Activated CD8-positive, alpha-beta T cell treated with anti-CD3 and anti-CD28 coated beads for 36 hours (primary cell): ENCODE measurements around the gene IQSEC2. TPM values are rescaled to one million over a fixed set of nuclear protein-coding genes. Genes with fewer than 3 reads are reported as not detected.

Source experiments
- ATAC-seq: fragments of 200-7000 bp; cut with Tn5 transposase; one replicate; pipeline ENCODE4 v1.10.0; 2021; ENCODE audit warnings: mild to moderate bottlenecking, moderate library complexity
- CTCF ChIA-PET: fragments of 350-600 bp; sonication (Branson Sonifier 250); formaldehyde crosslinking; loops from one replicate; lab custom pipeline; 2021; ENCODE audit warnings: antibody characterized with exemption; lab: Charles Lee
- POLR2A ChIA-PET: fragments of 350-600 bp; sonication (Branson Sonifier 250); formaldehyde crosslinking; loops from one replicate; lab custom pipeline; 2021; ENCODE audit warnings: antibody characterized with exemption; lab: Charles Lee
- DNase-seq: peaks from one replicate; pipeline ENCODE4 v3.0.0-alpha.2; 2020
- H3K27ac Mint-ChIP-seq: one replicate; pipeline ENCODE4 v1.8.0; 2021; ENCODE audit warnings: mild to moderate bottlenecking, mixed read lengths
- H3K27me3 Mint-ChIP-seq: one replicate; pipeline ENCODE4 v1.8.0; 2021; ENCODE audit warnings: mixed read lengths
- H3K36me3 Mint-ChIP-seq: one replicate; pipeline ENCODE4 v1.8.0; 2021; ENCODE audit warnings: low read depth, mixed read lengths
- H3K4me1 Mint-ChIP-seq: one replicate; pipeline ENCODE4 v1.8.0; 2021; ENCODE audit warnings: low read depth, mixed read lengths
- H3K4me3 Mint-ChIP-seq: one replicate; pipeline ENCODE4 v1.8.0; 2021; ENCODE audit warnings: mild to moderate bottlenecking, moderate library complexity, mixed read lengths
- H3K9me3 Mint-ChIP-seq: one replicate; pipeline ENCODE4 v1.8.0; 2021; ENCODE audit warnings: mixed read lengths
- CTCF ChIP-seq: fragments of 200-600 bp; IDR thresholded peaks from one replicate; pipeline ENCODE4 v1.8.0; 2022; ENCODE audit warnings: antibody characterized with exemption, mild to moderate bottlenecking
- intact Hi-C: fragments of 100-400 bp; cut with micrococcal nuclease; formaldehyde crosslinking; loops from one replicate; pipeline ENCODE4 v1.10.0; 2022
- total RNA-seq, 2 experiments: library from RNA; stranded (reverse); gene quantifications; one replicate each; pipeline ENCODE4 v1.2.3, GENCODE V29; 2021

IQSEC2 gene
- total RNA-seq, 2 experiments from 2014 or later, result 0.05 to 0.07 TPM

DNA sequence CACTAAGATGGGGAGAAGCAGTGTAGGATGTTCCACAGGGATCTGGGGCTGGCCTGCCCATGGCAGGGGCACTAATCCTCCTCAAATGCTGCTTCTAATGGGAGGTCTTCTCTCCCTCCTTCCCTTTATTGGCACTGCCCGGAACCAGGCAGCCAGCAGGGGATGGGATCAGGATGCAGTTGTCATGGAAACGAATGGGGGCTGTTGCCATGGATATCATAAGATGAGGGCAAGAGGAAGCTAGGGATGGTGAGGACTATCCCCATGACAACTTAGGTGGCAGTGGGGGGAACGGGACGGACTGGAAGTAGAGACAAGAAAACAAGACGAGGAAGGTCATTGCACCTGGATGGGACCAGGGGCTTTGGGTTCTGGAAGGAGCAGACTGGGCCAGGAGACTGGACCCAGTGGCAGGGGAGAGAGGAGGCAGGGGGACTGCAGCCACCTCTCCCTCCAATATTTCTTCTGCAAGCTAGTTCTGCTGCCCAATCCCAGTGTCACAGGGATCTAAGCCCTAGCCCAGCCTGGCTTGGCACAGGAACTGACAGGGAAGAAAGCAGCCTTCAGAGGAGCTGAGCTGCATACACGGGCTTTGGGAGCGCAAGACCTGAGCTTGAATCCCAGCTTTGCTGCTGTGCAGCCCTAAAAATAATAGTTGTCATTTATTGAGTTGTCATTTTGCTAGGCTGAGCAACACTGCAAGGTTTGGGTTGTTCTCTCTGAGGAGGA, 19.0 kb downstream of the IQSEC2 start:
- no peak overlapping the region for H3K27ac Mint-ChIP-seq

DNA sequence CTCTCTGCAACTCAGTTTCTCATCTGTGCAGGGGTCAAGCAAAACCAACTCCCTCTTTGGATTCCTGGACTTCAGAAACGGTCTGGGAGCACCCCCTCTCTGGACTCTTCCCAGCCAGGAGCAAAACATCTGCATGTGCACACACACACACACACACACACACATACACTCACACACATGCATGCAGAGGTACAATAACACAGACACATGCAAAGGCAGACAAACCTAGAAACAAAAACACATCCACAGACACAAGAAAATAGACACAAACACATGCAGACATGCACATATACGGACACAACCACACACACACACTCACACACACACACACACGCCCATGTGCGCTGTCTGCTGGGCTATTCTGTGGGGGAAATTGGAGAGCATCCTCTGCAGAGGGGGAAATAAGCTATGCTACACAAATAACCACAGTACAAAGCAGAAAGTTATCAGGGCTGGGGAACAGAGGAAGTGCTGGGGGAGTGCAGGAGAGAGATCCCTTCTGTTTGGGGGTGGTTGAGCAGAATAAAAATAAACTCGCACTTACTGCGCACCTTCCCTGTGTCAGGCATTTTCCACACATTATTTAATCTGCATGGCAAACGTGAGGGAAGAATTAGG, 19.9 kb downstream of the IQSEC2 start:
- DNase-seq (peak; percentile 28), ATAC-seq (no peak)
- TF ChIP-seq CTCF, result no peak
- no peak overlapping the region for H3K4me3 Mint-ChIP-seq
- POLR2A ChIA-PET, result no interaction called here
- CTCF ChIA-PET, result no interaction called here
- no peaks in the 10 kb centered on the region for H3K9me3 Mint-ChIP-seq
- no peaks in the 10 kb centered on the region for H3K36me3 Mint-ChIP-seq
- no peaks in the 10 kb centered on the region for H3K27me3 Mint-ChIP-seq
- no peak overlapping the region for H3K27ac Mint-ChIP-seq
- intact Hi-C loops, result no loop called here
- H3K4me1 Mint-ChIP-seq, result peaks cover 33% of the 10 kb centered on the region

More for the DNA sequence above, 19.0 kb downstream of the IQSEC2 start:
- no peaks in the 10 kb centered on the region for H3K36me3 Mint-ChIP-seq
- CTCF ChIA-PET, result interaction anchor here (1.0 to 1.8 kb wide), 3 partner anchors 21 to 184 kb away, joined by 3 to 9 read pairs (median 4); no protein-coding TSS in a partner anchor
- no peaks in the 10 kb centered on the region for H3K27me3 Mint-ChIP-seq
- intact Hi-C loops, result no loop called here
- no peak for TF ChIP-seq CTCF
- H3K4me3 Mint-ChIP-seq, result no peak overlapping the region
- no peak for DNase-seq
- POLR2A ChIA-PET, result no interaction called here
- ATAC-seq, result no peak
- peaks cover 33% of the 10 kb centered on the region for H3K4me1 Mint-ChIP-seq
- H3K9me3 Mint-ChIP-seq, result no peaks in the 10 kb centered on the region

GRCh38 chrX:53260836-53261235, 20.5 kb downstream of the IQSEC2 start:
- POLR2A ChIA-PET, result no interaction called here
- TF ChIP-seq CTCF, result no peak
- H3K27ac Mint-ChIP-seq, result no peak overlapping the region

DNA sequence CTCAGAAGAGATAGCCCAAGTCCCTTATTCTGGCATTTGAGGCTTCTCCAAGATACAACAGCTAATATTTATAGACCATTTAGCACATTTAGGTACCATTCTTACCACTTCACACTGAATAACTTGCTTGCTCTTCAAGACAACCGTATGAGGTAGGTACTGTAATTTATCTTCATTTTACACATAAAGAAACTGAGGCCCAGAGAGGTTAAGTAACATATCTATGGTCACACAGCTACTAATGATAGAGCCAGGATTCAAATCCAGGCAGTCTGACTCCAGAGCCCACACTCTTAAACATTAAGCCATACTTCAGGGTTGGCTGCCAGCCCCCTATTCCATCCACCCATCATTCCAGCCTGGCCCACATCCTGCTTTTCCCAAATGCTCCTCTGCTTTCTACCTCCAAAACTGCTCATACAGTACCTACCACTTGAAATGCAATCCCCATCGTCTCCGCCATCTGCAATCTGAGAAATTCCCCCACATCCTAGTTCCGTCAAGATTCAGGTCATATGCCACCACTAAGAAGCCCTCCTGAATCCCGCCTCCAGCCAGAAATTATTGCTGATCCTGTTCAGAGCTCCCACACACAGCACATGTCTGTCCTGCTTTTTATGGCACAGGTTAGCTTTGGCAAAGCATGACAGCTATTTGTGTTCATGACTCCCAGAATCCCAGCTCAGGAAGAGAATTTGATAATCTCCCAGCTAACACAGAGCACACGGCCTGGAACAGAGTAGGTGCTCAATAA, 23.5 kb downstream of the IQSEC2 start:
- POLR2A ChIA-PET, result no interaction called here
- Mint-ChIP-seq H3K9me3 (no peaks in the 10 kb centered on the region), H3K4me1 (peaks cover 14% of the 10 kb centered on the region), H3K4me3 (no peak overlapping the region), H3K36me3 (no peaks in the 10 kb centered on the region), H3K27ac (no peak overlapping the region), H3K27me3 (no peaks in the 10 kb centered on the region)
- DNase-seq (no peak), ATAC-seq (no peak)
- no peak for TF ChIP-seq CTCF
- intact Hi-C loops, result no loop called here
- CTCF ChIA-PET, result no interaction called here

More at GRCh38 chrX:53260836-53261235, 20.5 kb downstream of the IQSEC2 start:
- CTCF ChIA-PET, result no interaction called here
- ATAC-seq (no peak), DNase-seq (no peak)
- intact Hi-C loops, result no loop called here
- Mint-ChIP-seq H3K36me3 (no peaks in the 10 kb centered on the region), H3K4me1 (peaks cover 33% of the 10 kb centered on the region), H3K27me3 (no peaks in the 10 kb centered on the region), H3K9me3 (no peaks in the 10 kb centered on the region), H3K4me3 (no peak overlapping the region)
